ENCODE measurements around the gene ZBTB16.

GRCh38 chr11:114259124-114259526 lies 199.6 kb downstream of the ZBTB16 start:
- TF ChIP-seq REST (IDR thresholded peaks at IDR 0.05) (no peak), SP1 (IDR thresholded peaks at IDR 0.05) (no peak), CTCF (IDR thresholded peaks at IDR 0.05; ENCODE audit: low read depth, low read length, missing input control) (no peak), TAF1 (conservative IDR thresholded peaks at IDR 0.05) (no peak), ATF3 (IDR thresholded peaks at IDR 0.05) (no peak), RAD21 (IDR thresholded peaks at IDR 0.05) (no peak), FOXA1 (IDR thresholded peaks at IDR 0.05) (no peak), JUND (IDR thresholded peaks at IDR 0.05) (no peak), EGR1 (IDR thresholded peaks at IDR 0.05; ENCODE audit: low read depth in 2 of 2) (no peak), GABPA (IDR thresholded peaks at IDR 0.05 in 1 of 2, conservative IDR thresholded peaks at IDR 0.05 in 1 of 2) (no peak)

All from liver (tissue), 3 donors.